Activated CD4-positive, CD25-positive, alpha-beta regulatory T cell treated with anti-CD3 and anti-CD28 coated beads, Interleukin-2, amount 50 U/mL, for 24 hours (primary cell): ENCODE results near the gene KICS2.
A peak's percentile ranks its signal among the peaks of the same experiment; 100 is the strongest.
"Not testable (repeated sequence)": the region's sequence is repeated elsewhere in the genome, so short reads cannot be mapped to it uniquely, and the experiment has no call there.

Experiments used
- ATAC-seq, 2 donors: fragments of 150-1000 bp; cut with Tn5 transposase; one replicate each; pipeline ENCODE4 v1.10.0; 2021; ENCODE audit warnings: mild to moderate bottlenecking in 1 of 2, moderate library complexity in 1 of 2

The KICS2 gene

GRCh38 chr12:64212119-64212746 lies 9.9 kb downstream of the KICS2 start:
- ATAC-seq, result no peak

- no peak for ATAC-seq
Measured at GRCh38 chr12:64207453-64207852, 14.6 kb downstream of the KICS2 start.

GRCh38 chr12:64205542-64205941 lies 16.6 kb downstream of the KICS2 start:
- no peak for ATAC-seq

DNA sequence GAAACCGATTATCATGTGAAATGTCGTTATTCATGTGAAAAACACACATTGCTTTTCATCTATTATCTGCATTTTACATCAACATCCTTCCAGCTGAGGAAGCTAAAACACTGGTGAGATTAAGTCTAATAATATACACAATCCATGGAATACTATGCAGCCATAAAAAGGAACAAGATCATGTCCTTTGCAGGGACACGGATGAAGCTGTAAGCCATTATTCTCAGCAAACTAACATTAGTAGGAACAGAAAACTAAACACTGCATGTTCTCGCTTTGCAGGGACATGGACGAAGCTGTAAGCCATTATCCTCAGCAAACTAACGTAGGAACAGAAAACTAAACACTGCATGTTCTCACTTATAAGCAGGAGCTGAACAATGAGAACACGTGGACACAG lies 18.3 kb downstream of the KICS2 start:
- no peak for ATAC-seq

GRCh38 chr12:64203036-64203435 lies 19.1 kb downstream of the KICS2 start:
- peak in 1 of 2 donors; percentile 30 for ATAC-seq

DNA sequence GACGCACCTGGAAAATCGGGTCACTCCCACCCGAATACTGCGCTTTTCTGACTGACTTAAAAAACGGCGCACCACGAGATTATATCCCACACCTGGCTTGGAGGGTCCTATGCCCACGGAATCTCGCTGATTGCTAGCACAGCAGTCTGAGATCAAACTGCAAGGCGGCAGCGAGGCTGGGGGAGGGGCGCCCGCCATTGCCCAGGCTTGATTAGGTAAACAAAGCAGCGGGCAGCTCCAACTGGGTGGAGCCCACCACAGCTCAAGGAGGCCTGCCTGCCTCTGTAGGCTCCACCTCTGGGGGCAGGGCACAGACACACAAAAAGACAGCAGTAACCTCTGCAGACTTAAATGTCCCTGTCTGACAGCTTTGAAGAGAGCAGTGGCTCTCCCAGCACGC lies 26.3 kb downstream of the KICS2 start:
- ATAC-seq, result not testable (repeated sequence)

DNA sequence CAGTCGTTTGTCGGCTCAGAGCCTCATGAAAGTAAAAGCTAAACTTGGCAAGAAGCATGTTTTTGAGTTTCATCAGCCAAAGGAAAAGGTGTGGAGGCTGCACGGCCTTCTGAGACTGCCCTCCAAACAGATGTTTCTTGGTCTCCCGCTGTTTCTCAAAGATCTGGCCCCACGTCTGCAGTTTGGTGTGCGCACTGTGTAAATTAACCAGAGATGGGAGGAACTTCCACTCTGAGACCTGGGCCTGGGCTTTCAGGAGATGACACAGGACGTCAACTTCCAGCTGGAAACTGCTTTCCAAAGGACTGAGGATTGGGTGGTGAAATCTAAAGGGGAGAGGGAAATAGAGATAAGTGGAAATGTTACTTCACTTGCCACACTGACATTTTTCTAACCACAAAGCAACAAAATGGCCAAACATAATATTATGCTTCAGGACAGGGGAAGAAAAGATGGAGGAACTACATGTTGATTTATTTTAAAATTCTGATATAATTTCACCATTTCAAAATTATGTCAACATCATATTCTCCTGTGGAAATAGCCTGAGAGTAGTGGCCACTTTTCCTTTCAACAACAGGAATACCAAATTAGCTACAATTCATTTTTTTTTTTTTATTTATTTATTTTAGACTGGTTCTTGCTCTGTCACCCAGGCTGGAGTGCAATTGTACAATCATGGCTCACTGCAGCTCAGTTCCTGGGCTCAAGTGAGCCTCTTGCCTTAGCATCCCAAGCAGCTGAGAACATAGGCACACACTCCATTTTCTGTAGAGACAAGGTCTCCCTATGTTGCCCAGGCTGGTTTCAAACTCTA lies 27.6 kb downstream of the KICS2 start:
- ATAC-seq, result no peak

GRCh38 chr12:64193931-64194330 lies 28.2 kb downstream of the KICS2 start:
- no peak for ATAC-seq

DNA sequence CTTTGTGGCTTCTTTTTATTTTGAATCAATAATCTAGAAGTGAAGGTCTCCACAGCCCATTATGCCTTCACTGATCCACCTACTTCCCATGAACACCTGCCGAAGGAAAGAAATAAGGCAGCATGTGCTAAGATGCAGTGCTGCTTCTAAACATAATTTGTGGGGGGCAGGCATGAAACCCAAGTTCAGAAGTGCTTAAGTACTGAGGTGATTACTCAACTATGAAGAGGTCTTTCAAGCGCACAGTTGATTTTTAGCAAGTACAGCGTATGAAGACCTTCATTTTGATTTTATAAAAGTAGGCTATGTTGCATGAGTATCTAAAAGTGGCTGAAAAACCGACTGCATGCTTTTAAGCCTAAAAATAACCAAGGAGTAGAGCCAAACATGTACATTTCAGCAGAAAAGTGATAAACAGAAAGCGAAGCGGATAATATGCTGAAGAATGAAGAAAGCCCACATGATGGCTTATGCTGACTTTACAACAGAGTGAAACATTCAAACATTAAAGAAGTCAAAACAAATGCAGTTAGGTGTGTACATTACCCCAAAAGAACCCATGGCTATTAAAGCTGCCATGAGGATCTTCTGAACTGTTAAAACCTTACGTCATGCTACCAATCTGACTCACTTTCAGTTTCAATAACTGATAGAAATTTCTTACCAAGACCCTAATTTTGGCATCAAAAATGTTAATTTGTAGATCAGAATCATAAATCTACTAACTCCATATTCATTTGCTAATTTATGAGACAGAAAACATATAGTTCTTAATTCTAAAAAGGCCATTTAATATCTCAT lies 29.3 kb downstream of the KICS2 start:
- ATAC-seq, result peak; percentile 81 to 90

GRCh38 chr12:64190140-64190539 lies 32.0 kb downstream of the KICS2 start:
- no peak for ATAC-seq

- ATAC-seq, result no peak
Measured at GRCh38 chr12:64189530-64189929, 32.6 kb downstream of the KICS2 start.

DNA sequence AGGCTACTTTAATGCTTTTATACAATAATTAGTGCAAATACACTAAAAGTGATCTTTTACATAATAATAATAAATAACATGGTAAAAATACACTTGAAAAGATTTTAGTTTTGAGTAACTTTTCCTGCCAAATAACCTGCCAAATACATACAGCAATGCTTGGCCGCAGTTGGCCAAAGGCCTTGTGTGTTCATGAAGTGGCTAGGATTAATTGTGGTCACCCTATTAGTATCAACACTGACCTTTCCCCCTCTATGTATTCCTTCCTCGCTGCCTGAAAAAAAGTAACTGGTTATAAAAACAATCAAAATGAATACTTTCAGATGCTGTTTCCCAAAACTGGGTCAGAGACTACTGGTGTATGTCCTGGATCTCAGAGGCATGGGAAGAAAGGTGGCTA lies 34.3 kb downstream of the KICS2 start:
- no peak for ATAC-seq

DNA sequence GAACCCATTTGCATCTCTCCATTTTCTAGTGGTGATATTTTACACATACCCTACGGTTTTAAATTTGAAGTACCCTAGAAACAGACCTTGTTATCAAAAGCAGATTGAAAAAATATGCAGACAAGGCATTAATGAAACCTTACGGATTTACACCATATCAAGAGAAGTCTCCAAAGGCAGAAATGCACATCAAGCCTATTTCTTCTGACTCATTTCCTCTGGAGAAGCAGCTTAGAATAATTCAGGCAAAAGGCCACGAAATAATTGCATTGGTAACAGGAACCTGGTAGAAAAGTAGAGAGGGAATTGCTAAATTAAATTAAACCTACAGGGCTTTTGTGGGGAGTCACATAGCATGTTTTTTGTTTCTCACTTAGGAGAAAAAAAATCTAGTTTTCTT lies 34.7 kb downstream of the KICS2 start:
- ATAC-seq, result no peak

DNA sequence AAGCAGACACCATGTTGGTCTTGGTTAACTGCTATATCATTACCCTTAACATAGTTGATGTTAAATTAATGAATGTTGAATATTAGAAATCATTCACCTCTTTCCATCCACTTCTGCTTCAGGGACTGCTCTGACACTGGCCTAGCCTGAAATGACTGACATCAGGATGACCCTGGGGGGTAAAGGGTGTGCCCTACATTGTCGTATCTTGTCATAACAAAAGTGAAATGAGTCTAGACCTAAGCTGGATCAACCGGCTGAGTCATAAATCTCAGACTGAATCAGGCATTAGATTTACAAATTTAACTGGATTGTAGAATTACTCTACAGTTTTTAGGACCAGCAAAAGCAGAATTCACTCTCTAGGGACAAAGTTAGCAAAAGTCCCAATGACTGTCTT lies 35.3 kb downstream of the KICS2 start:
- ATAC-seq, result peak; percentile 93 to 99

- ATAC-seq, result no peak
Measured at GRCh38 chr12:64184216-64184615, 37.9 kb downstream of the KICS2 start.

GRCh38 chr12:64181430-64182291 lies 40.4 kb downstream of the KICS2 start:
- no peak for ATAC-seq

DNA sequence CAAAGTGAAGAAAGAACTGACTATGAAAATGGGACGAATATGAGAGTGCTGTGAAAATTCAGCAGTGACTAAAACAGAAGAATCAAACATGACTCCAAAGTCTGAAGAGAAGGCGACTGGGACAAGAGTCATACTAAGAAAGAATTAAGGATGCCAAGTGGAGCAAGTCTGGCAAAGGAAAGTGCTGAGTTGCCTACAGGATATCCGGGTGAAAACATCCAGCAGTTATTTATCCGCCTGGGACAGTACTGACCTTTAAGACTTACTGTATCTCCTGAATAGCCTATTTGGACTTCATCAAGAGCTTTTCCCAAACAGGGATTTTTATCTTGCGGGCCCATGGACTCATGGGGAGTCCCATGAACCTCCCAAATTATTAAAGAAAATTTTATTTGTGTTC lies 41.1 kb downstream of the KICS2 start:
- no peak for ATAC-seq

GRCh38 chr12:64178122-64178521 lies 44.0 kb downstream of the KICS2 start:
- no peak for ATAC-seq

GRCh38 chr12:64177001-64177400 lies 45.1 kb downstream of the KICS2 start:
- ATAC-seq, result no peak

GRCh38 chr12:64175254-64175945 lies 46.7 kb downstream of the KICS2 start:
- ATAC-seq, result no peak

- no peak for ATAC-seq
Measured at GRCh38 chr12:64173456-64173855, 48.6 kb downstream of the KICS2 start.
